ENCODE measurements around the gene C1orf50.

GRCh38 chr1:42776502-42776901 is 9.5 kb downstream of the C1orf50 start:
- TF ChIP-seq CTCF (conservative IDR thresholded peaks at IDR 0.05; ENCODE audit: low read depth, low read length), result no peak
- no peak for TF ChIP-seq CEBPB (IDR thresholded peaks at IDR 0.05; ENCODE audit: low read depth, low read length)
- TF ChIP-seq ELK1 (IDR thresholded peaks at IDR 0.05; ENCODE audit: borderline replicate concordance, low read depth, low read length), result no peak
- TF ChIP-seq POLR2A (IDR thresholded peaks at IDR 0.05; ENCODE audit: low read depth, low read length), result no peak
- TF ChIP-seq CHD1 (IDR thresholded peaks at IDR 0.05; ENCODE audit: low read depth, low read length), result no peak
- no peak for TF ChIP-seq USF2 (IDR thresholded peaks at IDR 0.05; ENCODE audit: low read depth, low read length)
- TF ChIP-seq RCOR1 (IDR thresholded peaks at IDR 0.05; ENCODE audit: insufficient replicate concordance, low read length), result no peak
